Stimulated activated CD8-positive, alpha-beta memory T cell treated with anti-CD3 and anti-CD28 coated beads, Interleukin-7, amount 100 ng/mL, for 24 hours (primary cell): ENCODE data around the gene PPP2R5D.
"Not testable (repeated sequence)": the region's sequence is repeated elsewhere in the genome, so short reads cannot be mapped to it uniquely, and the experiment has no call there.

Experiments used
- DNase-seq: peaks from one replicate; pipeline ENCODE4 v3.0.0-alpha.2; 2020; ENCODE audit warnings: low read depth

PPP2R5D gene

GRCh38 chr6:43032326-43032725, 48.0 kb downstream of the PPP2R5D start:
- no peak for DNase-seq

DNA sequence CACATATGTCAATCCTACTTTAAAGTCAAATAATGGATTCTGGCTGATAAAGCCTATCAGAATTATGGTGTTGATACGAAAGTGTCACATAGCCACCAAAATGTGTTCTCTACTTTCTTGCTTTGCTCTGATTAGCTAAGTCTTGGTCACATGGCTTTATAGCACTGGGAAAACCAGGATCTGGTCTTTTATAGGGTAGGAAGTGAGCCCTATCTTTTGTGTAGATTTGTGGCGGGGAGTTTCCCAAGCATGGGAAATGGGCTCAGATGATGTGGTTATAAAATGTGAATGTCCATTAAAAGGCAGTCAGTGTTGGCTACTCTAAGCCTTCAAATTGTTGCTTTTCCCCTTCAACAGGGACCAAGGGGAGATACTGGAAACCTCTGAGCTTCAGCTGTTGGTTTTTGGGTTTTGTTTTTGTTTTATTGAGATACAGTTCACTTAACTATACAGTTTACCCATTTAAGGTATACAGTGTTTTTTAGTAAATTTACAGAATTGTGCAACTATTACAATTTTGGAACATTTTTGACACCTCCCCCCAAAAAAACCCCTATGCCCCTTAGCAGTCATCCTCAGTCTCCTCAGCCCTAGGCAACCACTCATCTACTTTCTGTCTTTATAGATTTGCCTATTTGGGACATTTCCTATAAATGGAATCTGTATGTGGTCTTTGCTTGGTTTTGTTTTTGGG, 49.3 kb downstream of the PPP2R5D start:
- DNase-seq, result no peak

DNA sequence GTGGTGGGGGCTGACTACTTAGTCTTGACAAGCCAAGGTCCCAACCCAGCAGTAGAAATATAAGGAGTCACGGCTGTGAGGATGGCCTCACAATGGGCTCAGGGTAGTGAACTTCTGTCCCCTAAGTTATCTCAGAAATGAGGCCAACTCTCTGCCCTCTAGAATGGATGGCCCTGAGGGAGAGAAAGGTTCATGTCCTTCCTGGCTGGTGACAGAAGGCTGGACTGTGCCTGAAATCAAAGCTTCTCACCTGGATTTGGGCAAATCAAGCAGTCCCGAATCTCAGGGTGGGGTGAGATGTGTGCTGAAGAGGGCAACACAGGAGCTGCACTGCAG, 49.8 kb downstream of the PPP2R5D start:
- DNase-seq, result no peak

- DNase-seq, result no peak
Observed at GRCh38 chr6:43035495-43036194, 51.3 kb downstream of the PPP2R5D start.

GRCh38 chr6:43036712-43037111, 52.3 kb downstream of the PPP2R5D start:
- DNase-seq, result no peak

DNA sequence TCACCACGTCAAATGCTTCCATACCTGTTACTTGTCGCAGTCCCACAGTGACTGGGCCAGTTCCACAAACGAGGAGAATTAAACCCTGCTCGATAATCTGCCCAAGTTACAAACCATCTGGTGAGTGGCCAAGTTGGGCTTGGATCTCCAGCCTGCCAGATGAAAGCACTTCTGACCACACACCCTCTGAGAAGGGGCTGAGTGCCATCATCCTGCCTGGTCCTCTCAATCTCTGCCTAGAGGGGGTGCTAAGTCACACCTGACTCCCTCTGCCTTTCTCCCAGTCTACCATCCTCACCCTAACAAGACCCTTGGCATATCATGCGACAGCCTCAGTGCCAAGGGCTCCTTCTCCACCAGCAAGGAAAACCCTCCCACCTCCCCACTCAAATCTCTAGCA, 52.8 kb downstream of the PPP2R5D start:
- no peak for DNase-seq

GRCh38 chr6:43037706-43038105, 53.3 kb downstream of the PPP2R5D start:
- DNase-seq, result no peak

DNA sequence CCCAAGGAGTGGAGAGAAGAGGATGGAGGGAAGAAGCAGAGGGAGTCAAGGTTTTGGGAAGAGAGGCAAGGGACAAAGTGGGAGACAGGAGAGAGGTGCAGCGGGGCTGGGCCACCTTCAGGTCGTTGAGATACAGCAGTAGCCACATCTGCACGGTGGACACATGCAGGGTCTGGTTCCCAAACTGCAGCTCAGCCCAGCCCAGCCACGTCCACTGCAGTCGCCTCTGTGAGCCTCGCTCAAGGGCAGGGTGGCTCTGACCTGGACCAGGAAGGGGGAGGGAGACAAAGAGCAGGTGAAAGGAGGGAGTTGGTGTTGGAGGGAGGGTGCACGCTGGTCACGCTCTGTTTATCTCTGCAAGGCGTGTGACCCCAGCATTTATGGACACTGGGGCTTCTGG, 54.4 kb downstream of the PPP2R5D start:
- DNase-seq, result no peak

DNA sequence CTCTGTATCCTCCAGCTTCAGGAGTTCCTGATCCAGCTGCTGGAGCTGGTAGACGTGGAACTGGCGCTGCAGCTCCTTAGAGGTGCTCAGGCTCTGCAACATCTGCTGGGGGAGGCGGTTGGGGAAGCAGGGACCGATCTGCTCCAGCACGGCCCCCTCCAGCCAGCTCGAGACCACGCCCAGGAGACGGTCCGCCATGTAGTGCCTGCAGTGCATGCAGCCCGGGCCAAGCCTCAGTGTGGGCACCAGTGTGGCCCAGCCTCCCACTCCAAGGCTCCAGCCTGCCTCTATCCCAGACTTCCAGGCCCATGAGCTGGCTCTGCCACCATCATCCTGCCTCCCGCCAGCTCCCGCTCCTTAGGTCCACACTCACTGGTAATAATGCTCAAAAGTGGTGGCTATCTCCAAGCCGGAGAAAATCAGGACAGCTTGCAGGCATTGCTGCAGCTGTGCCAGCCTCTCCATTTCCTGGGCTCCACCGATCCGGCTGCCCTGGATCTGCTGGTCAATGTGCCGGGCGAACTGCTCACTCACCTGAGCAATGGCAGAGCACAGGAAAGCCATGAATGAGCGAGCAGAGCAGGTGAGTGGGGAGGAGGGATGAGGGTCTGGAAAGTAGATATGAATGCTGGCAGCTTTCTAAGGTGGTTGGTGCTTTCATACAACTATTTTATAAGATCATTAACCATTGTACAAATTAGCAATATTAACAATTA, 56.3 kb downstream of the PPP2R5D start:
- no peak for DNase-seq

GRCh38 chr6:43041475-43041874, 57.1 kb downstream of the PPP2R5D start:
- DNase-seq, result not testable (repeated sequence)

DNA sequence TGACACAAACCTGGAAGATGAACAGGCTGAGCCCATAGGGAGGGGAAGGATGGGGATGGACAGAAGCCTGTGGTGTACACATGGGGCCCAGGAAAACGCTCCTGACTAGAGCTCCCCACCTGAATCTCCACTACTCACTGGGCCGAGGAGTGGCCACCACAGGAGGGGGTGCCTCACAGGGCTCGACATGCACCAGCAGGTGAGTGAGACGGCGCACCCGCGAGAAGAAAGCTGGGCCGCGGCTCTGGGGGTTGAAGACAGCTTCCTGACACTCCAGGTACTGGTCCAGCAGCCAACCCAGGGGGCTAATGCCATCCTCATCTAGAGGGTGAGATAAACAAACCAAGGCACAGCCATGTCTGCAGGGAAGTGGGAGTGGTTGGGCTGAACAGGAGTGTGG, 58.9 kb downstream of the PPP2R5D start:
- DNase-seq, result no peak

DNA sequence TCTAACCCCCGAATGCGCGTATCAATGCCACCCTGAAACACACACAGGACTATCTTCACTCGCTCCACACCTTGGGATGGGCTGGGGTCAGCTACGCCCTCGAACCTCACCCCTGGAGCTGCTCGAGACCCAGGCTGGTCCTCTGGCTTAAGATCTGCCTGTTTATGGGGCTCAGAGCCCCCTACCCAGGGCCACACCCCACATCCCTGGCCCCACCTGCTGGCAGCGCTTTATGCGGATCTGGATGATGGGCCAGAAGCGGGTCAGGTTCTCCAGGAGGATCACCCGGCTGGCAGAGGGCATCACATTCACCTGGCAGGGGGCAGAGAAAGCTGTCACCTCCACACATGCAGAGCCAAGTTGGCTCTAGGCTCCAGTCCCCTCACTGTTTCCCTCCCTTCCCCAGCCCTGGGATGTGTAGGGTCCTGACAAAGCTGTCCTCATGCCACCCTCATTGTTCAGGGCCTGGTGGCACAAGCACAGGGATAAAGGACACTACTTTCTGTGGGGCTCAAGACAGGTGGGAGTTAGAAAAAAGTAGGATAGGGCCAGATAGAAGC, 61.1 kb downstream of the PPP2R5D start:
- DNase-seq, result no peak

DNA sequence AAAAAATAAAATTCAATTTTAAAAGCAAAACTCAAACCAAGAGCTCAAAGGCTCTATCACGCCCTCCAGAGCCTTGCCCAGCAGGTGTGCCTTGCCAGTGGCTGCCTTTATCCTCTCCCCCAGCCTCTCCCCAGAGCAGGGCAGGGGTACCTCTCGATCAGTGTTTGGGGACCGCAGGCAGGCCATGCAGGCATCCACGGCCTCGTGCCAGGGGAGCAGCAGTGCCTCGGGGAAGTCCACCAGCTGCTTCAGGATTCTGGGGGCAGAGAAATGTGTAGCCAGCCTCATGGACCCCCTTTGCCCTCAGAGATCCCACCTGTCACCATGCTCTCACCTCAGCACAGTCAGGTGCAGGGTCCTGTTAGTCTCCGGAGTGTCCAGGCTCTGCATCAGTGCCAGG, 63.6 kb downstream of the PPP2R5D start:
- DNase-seq, result no peak

GRCh38 chr6:43050981-43051380, 66.6 kb downstream of the PPP2R5D start:
- no peak for DNase-seq

GRCh38 chr6:43052225-43052841, 68.0 kb downstream of the PPP2R5D start:
- DNase-seq, result no peak

GRCh38 chr6:43052842-43053544, 68.6 kb downstream of the PPP2R5D start:
- DNase-seq, result no peak

- DNase-seq, result peak; percentile 75
Observed at GRCh38 chr6:43053545-43054205, 69.3 kb downstream of the PPP2R5D start, which contains the start of gene CUL7. Gene CUL7 (minus strand): TSS chr6:43053851. CDS start chr6:43052788, 1,063 bp downstream.

GRCh38 chr6:43054206-43054943, 70.0 kb downstream of the PPP2R5D start:
- no peak for DNase-seq

DNA sequence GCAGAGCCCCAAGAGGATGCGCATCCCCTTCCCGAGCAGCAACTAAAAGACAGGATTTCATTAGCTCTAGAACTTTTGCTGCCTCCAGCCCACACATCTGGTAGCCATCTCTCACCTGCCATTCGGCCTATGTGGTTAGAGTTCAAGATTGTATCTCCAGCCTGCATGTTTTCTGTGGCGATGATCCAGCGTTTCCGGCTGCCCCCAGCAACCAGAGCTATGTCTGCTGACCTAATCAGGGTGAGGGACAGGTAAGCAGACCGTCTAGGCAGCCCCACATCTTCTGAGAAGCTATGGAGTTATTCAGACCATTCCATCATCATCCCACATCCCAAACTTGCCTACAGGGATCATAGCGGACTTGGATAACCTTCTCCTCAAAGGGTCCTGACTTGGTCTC, 71.6 kb downstream of the PPP2R5D start:
- DNase-seq, result no peak

DNA sequence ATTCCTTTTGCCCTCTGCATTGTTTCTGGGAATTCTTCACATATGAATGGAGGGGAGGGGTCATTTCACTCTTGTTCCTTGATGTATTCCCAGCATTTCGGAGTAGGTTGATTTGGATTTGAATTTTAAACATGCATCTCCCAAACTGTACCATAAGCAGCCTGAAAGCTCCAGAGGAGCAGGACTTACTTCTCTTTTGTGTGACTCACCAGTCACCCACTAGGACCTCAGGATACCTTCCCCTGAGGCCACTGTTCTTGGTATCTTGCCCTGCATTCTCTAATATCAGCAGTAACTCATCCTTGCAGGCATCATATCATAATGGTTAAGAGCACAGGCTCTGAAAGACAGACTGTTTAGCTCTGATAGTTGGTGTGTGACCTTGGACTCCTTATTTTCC, 74.2 kb downstream of the PPP2R5D start:
- DNase-seq, result no peak
